Measurements from ENCODE around the gene MDP1. TPM values are rescaled to one million over a fixed set of nuclear protein-coding genes. Genes with fewer than 3 reads are reported as not detected.

MDP1 gene
- total and polyA plus RNA-seq, 2 donors = 47.9 to 48.8 TPM

DNA sequence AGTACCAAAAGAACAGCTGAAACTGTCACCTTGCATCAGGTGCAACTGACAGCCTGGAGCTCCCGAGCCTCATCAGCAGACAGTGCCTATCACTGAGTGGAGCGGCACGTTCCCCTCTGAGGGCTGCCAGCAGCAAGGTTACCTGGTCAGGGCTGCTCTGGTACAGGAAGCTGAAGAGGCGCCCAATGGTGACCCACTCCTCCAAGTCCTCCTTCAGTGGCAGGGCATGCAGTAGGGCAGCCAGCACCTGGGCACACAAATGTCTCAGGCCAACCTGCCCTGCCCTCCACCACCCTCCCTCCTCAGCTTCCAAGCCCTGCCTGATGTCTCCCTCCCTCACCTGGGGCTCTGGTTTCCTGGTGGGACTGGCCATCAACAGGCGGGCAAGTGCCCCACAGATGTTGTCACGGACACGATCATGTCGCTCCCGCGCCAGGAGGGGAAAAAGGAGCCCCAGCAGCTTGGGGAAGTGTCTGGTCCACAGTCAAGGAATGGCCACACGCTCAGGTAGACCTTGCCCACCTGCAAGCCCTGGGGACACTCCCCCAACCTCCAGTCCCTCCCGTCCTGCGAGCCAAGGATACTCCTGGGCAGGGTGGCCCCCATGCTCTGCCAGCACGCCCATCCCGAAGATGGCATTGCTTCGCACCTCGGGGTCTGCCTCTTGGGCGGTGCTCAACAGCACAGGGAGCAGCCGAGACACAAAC lies 34.3 kb downstream of the MDP1 start:
- WGBS = 97% methylated on average over 19 of the region's 19 CpGs
- H3K27ac ChIP-seq (ENCODE audit: low read depth in 1 of 2, low read length in 1 of 2) = no peak overlapping the region
- no peaks in the 10 kb centered on the region for H3K9me3 ChIP-seq (ENCODE audit: control insufficient read depth in 2 of 2, insufficient read depth in 1 of 2, low read length in 1 of 2)
- no peaks in the 10 kb centered on the region for H3K27me3 ChIP-seq (ENCODE audit: control insufficient read depth in 2 of 2, insufficient read depth in 1 of 2, low read length in 1 of 2)
- H3K4me1 ChIP-seq (ENCODE audit: control insufficient read depth in 2 of 2, insufficient read depth in 2 of 2, low read length in 2 of 2) = no peaks in the 10 kb centered on the region
- H3K36me3 ChIP-seq (ENCODE audit: control insufficient read depth in 2 of 2, insufficient read depth in 2 of 2, low read length in 1 of 2) = peaks cover 89 to 95% of the 10 kb centered on the region in 2 donors
- no peak overlapping the region for H3K4me3 ChIP-seq (ENCODE audit: low read length in 2 of 2)
- DNase-seq (ENCODE audit: low read depth in 6 of 9, low spot score in 9 of 9) = no peak

DNA sequence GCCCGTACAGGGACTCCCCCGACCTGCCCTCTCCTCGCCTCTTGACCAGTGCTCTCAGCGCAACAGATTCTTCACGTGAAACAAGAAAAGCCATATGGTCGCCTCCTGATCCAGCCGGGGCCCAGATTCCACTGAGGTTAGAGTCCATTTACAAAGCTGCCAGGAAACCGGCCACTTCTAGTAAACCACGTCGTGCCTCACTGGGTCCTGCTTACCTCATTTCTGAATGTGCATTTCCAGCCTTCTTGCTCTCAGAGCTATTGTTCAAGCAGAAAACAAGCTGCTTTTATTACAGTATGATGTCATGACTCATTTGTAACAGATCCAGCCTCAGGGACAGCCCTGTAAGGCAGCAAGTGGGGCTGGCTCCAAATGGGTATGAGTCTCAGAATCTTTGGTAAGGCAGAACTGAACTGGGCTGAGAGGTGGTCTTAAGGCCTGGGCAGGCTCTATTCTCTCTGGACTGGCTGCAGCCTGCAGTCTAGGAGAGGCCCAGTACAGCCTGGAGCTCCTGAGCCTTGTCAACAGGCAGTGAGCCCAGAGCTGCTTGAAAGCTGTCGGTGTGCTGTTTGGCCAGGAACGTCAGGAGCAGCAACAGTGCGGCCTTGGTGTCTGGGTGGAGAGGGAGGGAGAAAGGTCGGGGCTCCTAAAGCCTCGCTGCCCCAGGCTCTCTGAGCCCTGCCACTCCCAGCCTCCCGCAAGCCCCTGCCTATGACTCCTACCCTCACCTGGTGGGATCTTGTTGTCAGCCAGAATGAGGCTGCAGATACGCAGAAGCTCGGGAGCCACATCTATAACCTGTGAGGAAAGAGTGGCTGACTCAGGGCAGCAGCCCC lies 35.7 kb downstream of the MDP1 start:
- Histone ChIP-seq H3K9me3 (ENCODE audit: control insufficient read depth in 2 of 2, insufficient read depth in 1 of 2, low read length in 1 of 2) (no peaks in the 10 kb centered on the region), H3K36me3 (ENCODE audit: control insufficient read depth in 2 of 2, insufficient read depth in 2 of 2, low read length in 1 of 2) (peaks cover 84 to 93% of the 10 kb centered on the region in 2 donors), H3K4me3 (ENCODE audit: low read length in 2 of 2) (no peak overlapping the region), H3K27ac (ENCODE audit: low read depth in 1 of 2, low read length in 1 of 2) (no peak overlapping the region), H3K27me3 (ENCODE audit: control insufficient read depth in 2 of 2, insufficient read depth in 1 of 2, low read length in 1 of 2) (no peaks in the 10 kb centered on the region), H3K4me1 (ENCODE audit: control insufficient read depth in 2 of 2, insufficient read depth in 2 of 2, low read length in 2 of 2) (peaks cover 0 to under 1% of the 10 kb centered on the region in 2 donors)
- 97% methylated on average over 18 of the region's 18 CpGs for WGBS
- no peak for DNase-seq (ENCODE audit: low read depth in 6 of 9, low spot score in 9 of 9)

DNA sequence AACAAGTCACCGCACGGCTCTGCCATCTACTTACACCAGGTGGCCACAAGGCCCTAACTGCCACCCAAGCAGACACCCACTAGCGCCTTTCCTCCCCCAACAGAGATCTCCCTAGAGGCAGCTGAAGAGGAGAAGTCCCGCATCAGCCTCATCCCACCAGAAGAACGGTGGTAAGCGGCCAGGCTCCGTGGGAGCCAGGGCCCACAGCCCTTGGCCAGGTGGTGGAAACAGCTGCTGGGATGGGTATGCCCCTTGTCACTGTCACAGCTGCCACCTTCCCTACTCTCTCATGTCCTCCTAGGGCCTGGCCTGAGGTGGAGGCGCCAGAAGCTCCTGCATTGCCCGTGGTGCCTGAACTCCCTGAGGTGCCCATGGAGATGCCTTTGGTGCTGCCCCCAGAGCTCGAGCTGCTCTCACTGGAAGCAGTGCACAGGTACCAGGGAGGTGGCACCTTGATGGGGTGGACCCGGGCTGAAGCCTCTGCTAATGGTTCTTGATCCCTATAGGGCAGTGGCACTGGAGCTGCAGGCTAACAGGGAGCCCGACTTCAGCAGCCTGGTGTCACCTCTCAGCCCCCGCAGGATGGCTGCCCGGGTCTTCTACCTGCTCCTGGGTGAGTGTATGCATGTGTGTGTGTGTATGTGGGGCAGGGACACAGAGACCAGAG lies 36.4 kb downstream of the MDP1 start:
- 93% methylated on average over 14 of the region's 14 CpGs for WGBS
- Histone ChIP-seq H3K27ac (ENCODE audit: low read depth in 1 of 2, low read length in 1 of 2) (no peak overlapping the region), H3K36me3 (ENCODE audit: control insufficient read depth in 2 of 2, insufficient read depth in 2 of 2, low read length in 1 of 2) (peaks cover 88 to 90% of the 10 kb centered on the region in 2 donors), H3K4me1 (ENCODE audit: control insufficient read depth in 2 of 2, insufficient read depth in 2 of 2, low read length in 2 of 2) (peaks cover 0 to 7% of the 10 kb centered on the region in 2 donors), H3K27me3 (ENCODE audit: control insufficient read depth in 2 of 2, insufficient read depth in 1 of 2, low read length in 1 of 2) (no peaks in the 10 kb centered on the region), H3K9me3 (ENCODE audit: control insufficient read depth in 2 of 2, insufficient read depth in 1 of 2, low read length in 1 of 2) (no peaks in the 10 kb centered on the region), H3K4me3 (ENCODE audit: low read length in 2 of 2) (no peak overlapping the region)
- DNase-seq (ENCODE audit: low read depth in 6 of 9, low spot score in 9 of 9) = no peak

DNA sequence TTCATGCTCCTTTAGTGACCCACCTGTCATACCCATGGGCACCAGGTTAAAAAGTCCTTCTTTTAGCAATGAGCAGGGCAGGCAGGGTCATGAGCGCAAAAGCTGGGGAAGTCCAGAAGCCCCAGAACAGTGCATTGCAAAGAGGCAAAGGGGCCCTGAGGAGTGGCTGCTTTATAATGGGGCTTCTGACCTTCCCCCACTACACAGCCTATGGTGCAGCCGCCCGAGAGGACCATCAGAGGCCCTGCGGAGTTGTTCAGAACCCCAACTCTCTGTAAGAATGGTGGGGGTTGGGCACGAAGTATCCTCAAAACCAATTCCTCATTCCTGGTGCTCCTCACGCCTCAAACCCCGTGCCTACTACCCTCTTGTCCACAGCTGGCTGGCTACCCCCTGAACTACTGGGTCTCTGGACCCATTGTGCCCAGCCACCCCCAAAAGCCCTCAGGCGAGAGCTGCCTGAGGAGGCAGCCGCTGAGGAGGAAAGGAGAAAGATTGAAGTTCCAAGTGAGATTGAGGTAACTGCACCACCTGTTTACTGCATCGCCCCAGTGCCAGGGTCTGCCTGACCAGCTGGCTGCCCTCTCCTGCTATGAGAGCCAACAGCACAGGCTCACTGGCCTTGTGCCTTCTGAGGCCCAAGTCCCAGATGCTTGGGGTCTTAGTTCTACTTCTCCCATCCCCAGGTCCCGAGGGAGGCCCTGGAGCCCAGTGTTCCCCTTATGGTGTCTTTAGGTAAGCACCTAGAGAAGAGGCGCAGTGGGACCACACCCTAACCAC lies 37.3 kb downstream of the MDP1 start:
- Histone ChIP-seq H3K27ac (ENCODE audit: low read depth in 1 of 2, low read length in 1 of 2) (no peak overlapping the region), H3K4me3 (ENCODE audit: low read length in 2 of 2) (no peak overlapping the region), H3K36me3 (ENCODE audit: control insufficient read depth in 2 of 2, insufficient read depth in 2 of 2, low read length in 1 of 2) (peaks cover 80 to 91% of the 10 kb centered on the region in 2 donors), H3K4me1 (ENCODE audit: control insufficient read depth in 2 of 2, insufficient read depth in 2 of 2, low read length in 2 of 2) (peaks cover 0 to 15% of the 10 kb centered on the region in 2 donors), H3K9me3 (ENCODE audit: control insufficient read depth in 2 of 2, insufficient read depth in 1 of 2, low read length in 1 of 2) (no peaks in the 10 kb centered on the region), H3K27me3 (ENCODE audit: control insufficient read depth in 2 of 2, insufficient read depth in 1 of 2, low read length in 1 of 2) (no peaks in the 10 kb centered on the region)
- DNase-seq (ENCODE audit: low read depth in 6 of 9, low spot score in 9 of 9) = no peak
- whole genome bisulfite sequencing = 98% methylated on average over 12 of the region's 12 CpGs

DNA sequence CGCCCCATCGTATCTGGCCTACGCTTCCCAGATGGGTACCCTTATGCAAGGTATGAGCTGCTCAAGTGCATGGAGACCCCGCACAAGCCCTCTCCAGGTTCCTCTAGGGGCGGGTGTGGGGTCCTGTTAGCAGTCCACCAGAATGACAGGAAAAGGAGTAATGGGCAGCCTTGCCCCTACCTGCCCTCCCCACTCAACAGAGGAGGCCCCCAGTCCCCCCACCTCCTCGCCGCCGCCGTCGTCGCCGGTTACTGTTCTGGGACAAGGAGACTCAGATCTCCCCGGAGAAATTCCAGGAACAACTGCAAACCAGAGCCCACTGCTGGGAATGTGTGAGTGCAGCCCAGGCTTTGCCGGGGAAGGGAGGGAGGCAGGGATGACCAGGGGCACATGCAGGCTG lies 38.0 kb downstream of the MDP1 start:
- H3K4me1 ChIP-seq (ENCODE audit: control insufficient read depth in 2 of 2, insufficient read depth in 2 of 2, low read length in 2 of 2) = peaks cover 0 to 22% of the 10 kb centered on the region in 2 donors
- WGBS = 97% methylated on average over 14 of the region's 14 CpGs
- H3K27ac ChIP-seq (ENCODE audit: low read depth in 1 of 2, low read length in 1 of 2) = no peak overlapping the region
- peaks cover 74 to 91% of the 10 kb centered on the region in 2 donors for H3K36me3 ChIP-seq (ENCODE audit: control insufficient read depth in 2 of 2, insufficient read depth in 2 of 2, low read length in 1 of 2)
- DNase-seq (ENCODE audit: low read depth in 6 of 9, low spot score in 9 of 9) = no peak
- no peaks in the 10 kb centered on the region for H3K9me3 ChIP-seq (ENCODE audit: control insufficient read depth in 2 of 2, insufficient read depth in 1 of 2, low read length in 1 of 2)
- H3K4me3 ChIP-seq (ENCODE audit: low read length in 2 of 2) = no peak overlapping the region
- H3K27me3 ChIP-seq (ENCODE audit: control insufficient read depth in 2 of 2, insufficient read depth in 1 of 2, low read length in 1 of 2) = no peaks in the 10 kb centered on the region

DNA sequence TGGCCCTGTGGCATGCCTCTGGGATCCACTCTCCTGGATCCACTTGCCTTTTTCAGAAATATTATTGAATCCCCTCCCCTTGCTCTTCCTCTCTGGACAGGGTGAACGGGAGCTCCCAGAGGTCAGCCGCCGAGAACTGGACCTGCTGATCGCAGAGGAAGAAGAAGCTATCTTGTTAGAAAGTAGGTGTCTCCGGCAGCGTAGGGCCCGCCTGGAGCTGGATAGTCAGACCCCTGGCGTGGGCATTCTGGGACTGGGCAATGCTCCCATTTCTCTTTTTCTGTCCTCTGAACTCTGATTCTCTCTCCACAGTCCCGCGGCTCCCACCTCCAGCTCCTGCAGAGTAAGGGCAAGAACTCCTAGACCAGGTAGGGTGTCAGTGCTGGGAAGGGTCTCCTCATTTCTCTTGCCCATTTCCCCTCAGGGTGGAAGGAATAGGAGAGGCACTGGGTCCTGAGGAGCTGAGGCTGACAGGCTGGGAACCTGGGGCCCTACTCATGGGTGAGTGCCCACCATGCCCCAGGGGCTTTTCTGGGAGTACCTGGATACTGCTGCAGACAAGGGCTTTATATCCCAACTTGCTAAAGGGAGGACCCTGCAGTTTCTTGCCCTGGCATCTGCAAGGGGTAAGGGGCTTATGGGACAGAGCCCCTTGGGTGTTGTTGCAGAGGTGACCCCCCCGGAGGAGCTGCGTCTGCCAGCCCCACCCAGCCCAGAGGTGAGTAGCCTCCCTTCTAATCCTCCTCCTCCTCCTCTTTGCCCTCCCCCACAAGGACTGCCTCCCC lies 38.6 kb downstream of the MDP1 start:
- Histone ChIP-seq H3K4me1 (ENCODE audit: control insufficient read depth in 2 of 2, insufficient read depth in 2 of 2, low read length in 2 of 2) (peaks cover 1 to 28% of the 10 kb centered on the region in 2 donors), H3K36me3 (ENCODE audit: control insufficient read depth in 2 of 2, insufficient read depth in 2 of 2, low read length in 1 of 2) (peaks cover 67 to 84% of the 10 kb centered on the region in 2 donors), H3K27ac (ENCODE audit: low read depth in 1 of 2, low read length in 1 of 2) (no peak overlapping the region), H3K4me3 (ENCODE audit: low read length in 2 of 2) (no peak overlapping the region), H3K27me3 (ENCODE audit: control insufficient read depth in 2 of 2, insufficient read depth in 1 of 2, low read length in 1 of 2) (no peaks in the 10 kb centered on the region), H3K9me3 (ENCODE audit: control insufficient read depth in 2 of 2, insufficient read depth in 1 of 2, low read length in 1 of 2) (no peaks in the 10 kb centered on the region)
- DNase-seq (ENCODE audit: low read depth in 6 of 9, low spot score in 9 of 9) = no peak
- WGBS = 99% methylated on average over 12 of the region's 12 CpGs

DNA sequence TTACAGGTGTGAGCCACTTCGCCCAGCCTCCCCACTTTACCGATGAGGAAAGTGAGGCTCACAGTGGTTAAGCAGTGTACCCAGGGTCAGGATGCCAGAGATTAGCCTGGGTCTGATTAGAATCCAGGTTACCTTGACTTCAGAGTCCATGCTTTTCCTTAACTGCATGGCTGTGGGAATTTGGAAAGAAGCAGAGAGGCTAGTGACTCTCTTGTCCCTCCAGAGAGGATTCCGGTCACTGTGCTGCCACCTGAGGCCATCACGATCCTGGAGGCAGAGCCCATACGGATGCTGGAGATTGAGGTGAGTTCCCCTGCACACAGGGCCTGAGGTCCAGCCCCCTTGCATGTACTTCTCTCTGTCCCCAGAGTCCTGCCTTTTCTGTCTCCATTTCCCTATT lies 39.3 kb downstream of the MDP1 start:
- no peak overlapping the region for H3K27ac ChIP-seq (ENCODE audit: low read depth in 1 of 2, low read length in 1 of 2)
- no peaks in the 10 kb centered on the region for H3K9me3 ChIP-seq (ENCODE audit: control insufficient read depth in 2 of 2, insufficient read depth in 1 of 2, low read length in 1 of 2)
- WGBS = 99% methylated on average over 5 of the region's 5 CpGs
- H3K27me3 ChIP-seq (ENCODE audit: control insufficient read depth in 2 of 2, insufficient read depth in 1 of 2, low read length in 1 of 2) = no peaks in the 10 kb centered on the region
- H3K4me1 ChIP-seq (ENCODE audit: control insufficient read depth in 2 of 2, insufficient read depth in 2 of 2, low read length in 2 of 2) = peaks cover 6 to 34% of the 10 kb centered on the region in 2 donors
- H3K36me3 ChIP-seq (ENCODE audit: control insufficient read depth in 2 of 2, insufficient read depth in 2 of 2, low read length in 1 of 2) = peaks cover 61 to 78% of the 10 kb centered on the region in 2 donors
- H3K4me3 ChIP-seq (ENCODE audit: low read length in 2 of 2) = no peak overlapping the region
- DNase-seq (ENCODE audit: low read depth in 6 of 9, low spot score in 9 of 9) = no peak

DNA sequence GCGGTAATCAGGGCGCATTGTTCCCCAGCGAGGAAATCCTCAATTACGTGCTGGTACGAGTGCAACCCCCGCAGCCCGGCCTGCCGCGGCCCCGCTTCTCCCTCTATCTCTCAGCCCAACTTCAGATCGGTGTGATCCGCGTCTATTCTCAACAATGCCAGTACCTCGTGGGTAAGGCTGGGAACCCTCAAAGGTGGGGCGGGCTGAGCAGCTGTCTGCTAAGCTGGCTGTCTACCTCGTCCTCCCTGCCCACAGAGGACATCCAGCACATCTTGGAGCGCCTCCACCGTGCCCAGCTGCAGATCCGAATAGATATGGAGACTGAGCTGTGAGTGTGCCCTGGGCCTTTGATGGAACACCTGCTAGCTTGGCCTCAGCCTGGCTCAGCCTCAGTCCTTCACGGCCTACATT lies 43.0 kb downstream of the MDP1 start:
- Histone ChIP-seq H3K4me1 (ENCODE audit: control insufficient read depth in 2 of 2, insufficient read depth in 2 of 2, low read length in 2 of 2) (peaks cover 6 to 43% of the 10 kb centered on the region in 2 donors), H3K36me3 (ENCODE audit: control insufficient read depth in 2 of 2, insufficient read depth in 2 of 2, low read length in 1 of 2) (peaks cover 24 to 45% of the 10 kb centered on the region in 2 donors), H3K27ac (ENCODE audit: low read depth in 1 of 2, low read length in 1 of 2) (peak overlapping the region; percentile 31 to 79), H3K4me3 (ENCODE audit: low read length in 2 of 2) (peak overlapping the region; percentile 48 to 67), H3K27me3 (ENCODE audit: control insufficient read depth in 2 of 2, insufficient read depth in 1 of 2, low read length in 1 of 2) (no peaks in the 10 kb centered on the region), H3K9me3 (ENCODE audit: control insufficient read depth in 2 of 2, insufficient read depth in 1 of 2, low read length in 1 of 2) (no peaks in the 10 kb centered on the region)
- 49% methylated on average over 20 of the region's 20 CpGs for WGBS
- DNase-seq (ENCODE audit: low read depth in 6 of 9, low spot score in 9 of 9) = peak in 4 of 9 donors; percentile 26 to 75 (median 56)
